Measurements from ENCODE around the gene LOXHD1.

The LOXHD1 gene

GRCh38 chr18:46502444-46502843 is 154.6 kb downstream of the LOXHD1 start:
- peak; percentile 5 for DNase-seq (ENCODE audit: low read depth)
- H3K4me3 ChIP-seq (ENCODE audit: low read depth, low read length): no peak overlapping the region
- no peak for TF ChIP-seq CTCF (IDR thresholded peaks at IDR 0.05; ENCODE audit: insufficient read depth, low read depth, low read length, missing control alignments)

DNA sequence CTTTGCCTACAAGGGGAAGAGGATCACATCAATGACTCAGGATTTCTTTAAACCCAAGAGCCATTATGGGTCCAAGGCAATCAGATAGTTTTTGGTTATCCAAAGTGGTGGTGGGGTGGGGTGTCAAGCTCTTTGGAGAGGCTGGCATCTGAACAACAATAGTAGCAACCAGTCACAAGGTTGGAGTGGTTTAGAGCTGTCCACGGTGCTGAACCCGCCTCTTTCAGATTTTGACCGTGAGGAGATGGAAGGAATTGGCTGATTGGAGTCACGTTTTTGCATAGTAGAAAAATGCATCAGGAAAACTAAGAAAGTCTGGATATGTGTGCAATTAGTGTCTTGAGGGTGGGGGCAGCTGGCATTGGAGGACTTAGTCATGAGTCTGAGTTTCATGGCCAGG is 159.9 kb downstream of the LOXHD1 start:
- no peak for TF ChIP-seq CTCF (IDR thresholded peaks at IDR 0.05; ENCODE audit: insufficient read depth, low read depth, low read length, missing control alignments)
- DNase-seq (ENCODE audit: low read depth): peak; percentile 21
- H3K4me3 ChIP-seq (ENCODE audit: low read depth, low read length): no peak overlapping the region

- H3K4me3 ChIP-seq (ENCODE audit: low read depth, low read length): no peak overlapping the region
- no peak for DNase-seq (ENCODE audit: low read depth)
- no peak for TF ChIP-seq CTCF (IDR thresholded peaks at IDR 0.05; ENCODE audit: insufficient read depth, low read depth, low read length, missing control alignments)
Measured at GRCh38 chr18:46488471-46489213, 168.4 kb downstream of the LOXHD1 start.

- no peak for DNase-seq (ENCODE audit: low read depth)
- H3K4me3 ChIP-seq (ENCODE audit: low read depth, low read length): no peak overlapping the region
- TF ChIP-seq CTCF (IDR thresholded peaks at IDR 0.05; ENCODE audit: insufficient read depth, low read depth, low read length, missing control alignments): no peak
Measured at GRCh38 chr18:46485675-46486194, 171.3 kb downstream of the LOXHD1 start.

- no peak for DNase-seq (ENCODE audit: low read depth)
- TF ChIP-seq CTCF (IDR thresholded peaks at IDR 0.05; ENCODE audit: insufficient read depth, low read depth, low read length, missing control alignments): no peak
- H3K4me3 ChIP-seq (ENCODE audit: low read depth, low read length): no peak overlapping the region
Measured at GRCh38 chr18:46484971-46485370, 172.0 kb downstream of the LOXHD1 start.

DNA sequence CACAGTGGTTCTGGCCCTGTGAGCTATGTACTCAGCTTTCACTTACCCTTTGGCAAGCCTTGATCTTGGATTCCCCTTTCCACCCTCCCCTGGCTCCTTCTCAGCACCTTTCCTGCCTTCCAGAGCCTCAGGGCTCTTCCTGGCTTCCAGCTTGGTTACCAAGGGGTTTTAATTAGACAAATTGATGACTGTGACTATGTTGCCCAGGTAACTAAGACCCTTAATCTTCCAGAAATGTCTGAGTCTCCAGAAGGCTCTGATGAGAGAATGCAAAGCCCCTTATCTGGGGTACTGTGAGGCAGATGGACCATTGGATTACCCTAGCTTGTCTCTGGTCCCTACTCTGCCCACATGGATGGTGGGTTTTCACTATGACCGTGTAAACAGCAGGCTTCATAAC is 174.2 kb downstream of the LOXHD1 start:
- no peak for DNase-seq (ENCODE audit: low read depth)
- TF ChIP-seq CTCF (IDR thresholded peaks at IDR 0.05; ENCODE audit: insufficient read depth, low read depth, low read length, missing control alignments): no peak

GRCh38 chr18:46481847-46482245 is 175.2 kb downstream of the LOXHD1 start:
- no peak overlapping the region for H3K4me3 ChIP-seq (ENCODE audit: low read depth, low read length)
- DNase-seq (ENCODE audit: low read depth): no peak
- TF ChIP-seq CTCF (IDR thresholded peaks at IDR 0.05; ENCODE audit: insufficient read depth, low read depth, low read length, missing control alignments): no peak

More for the DNA sequence above, 174.2 kb downstream of the LOXHD1 start:
- no peak overlapping the region for H3K4me3 ChIP-seq (ENCODE audit: low read depth, low read length)
